Panc1 (cell line): ENCODE data around the gene TIMM29. TPM values are rescaled to one million over a fixed set of nuclear protein-coding genes. Genes with fewer than 3 reads are reported as not detected.

Experiments
- ATAC-seq: fragments of 200-7000 bp; cut with Tn5 transposase; 2 replicates; pipeline ENCODE4 v1.9.1; 2020; ENCODE audit warnings: mild to moderate bottlenecking, moderate library complexity
- BruUV-seq: library from RNA; stranded (reverse); fragments of 400-500 nt; replicated peaks from 2 replicates; lab custom pipeline; 2021; lab: Mats Ljungman, UMichigan
- CTCF ChIA-PET: fragments of 300-600 bp; sonication (Branson Sonifier 250); formaldehyde crosslinking; loops from one replicate; lab custom pipeline; 2022; ENCODE audit warnings: antibody characterized with exemption; lab: Charles Lee
- POLR2A ChIA-PET: fragments of 300-600 bp; sonication (Branson Sonifier 250); formaldehyde crosslinking; loops from one replicate; lab custom pipeline; 2022; ENCODE audit warnings: antibody characterized with exemption; lab: Charles Lee
- DNase-seq: peaks from one replicate; pipeline ENCODE4 v3.0.0-alpha.2; 2010; ENCODE audit warnings: low read depth, low spot score
- H3K27ac ChIP-seq: 2 replicates; pipeline ENCODE4 v1.5.1; 2011; ENCODE audit warnings: mild to moderate bottlenecking, low read length, inconsistent platforms
- H3K27me3 ChIP-seq: fragments of 200-500 bp; sonication (Bioruptor generic); 2 replicates; pipeline ENCODE4 v1.6.0; 2014; ENCODE audit warnings: low read length, inconsistent platforms; ENCODE audit not compliant: control insufficient read depth, insufficient read depth
- H3K36me3 ChIP-seq: fragments of 200-500 bp; sonication (Bioruptor generic); 2 replicates; pipeline ENCODE4 v1.5.1; 2014; ENCODE audit warnings: inconsistent platforms, mild to moderate bottlenecking, low read length, moderate library complexity; ENCODE audit not compliant: control insufficient read depth, insufficient read depth
- H3K4me1 ChIP-seq: 2 replicates; pipeline ENCODE4 v1.5.1; 2011; ENCODE audit warnings: inconsistent platforms, mild to moderate bottlenecking, low read length, moderate library complexity; ENCODE audit not compliant: control insufficient read depth, insufficient read depth
- H3K4me3 ChIP-seq, 2 experiments: 2 replicates each; pipeline ENCODE4 v1.5.1; 2011 to 2012; ENCODE audit warnings: low read depth in 2 of 2, low read length in 2 of 2, mild to moderate bottlenecking in 2 of 2, inconsistent platforms in 1 of 2, moderate library complexity in 1 of 2
- H3K9me3 ChIP-seq: fragments of 200-500 bp; sonication (Bioruptor generic); 2 replicates; pipeline ENCODE4 v1.5.1; 2014; ENCODE audit warnings: low read depth, mild to moderate bottlenecking, inconsistent platforms, low read length, moderate library complexity; ENCODE audit not compliant: control insufficient read depth, insufficient read depth
- CTCF ChIP-seq: fragments of 450-650 bp; IDR thresholded peaks from 2 replicates; pipeline ENCODE4 v1.5.1; 2017; ENCODE audit warnings: mild to moderate bottlenecking
- POLR2AphosphoS5 ChIP-seq: IDR thresholded peaks from 2 replicates; pipeline ENCODE4 v1.6.1; 2012; ENCODE audit warnings: mild to moderate bottlenecking, low read depth, low read length, moderate library complexity
- REST ChIP-seq, 2 experiments: IDR thresholded peaks; 2 replicates each; pipeline ENCODE4 v1.6.1; 2011 to 2012; ENCODE audit warnings: low read depth in 2 of 2, control low read depth in 1 of 2, low read length in 1 of 2, mild to moderate bottlenecking in 1 of 2, moderate library complexity in 1 of 2; ENCODE audit not compliant: insufficient read depth in 1 of 2
- SIN3A ChIP-seq: IDR thresholded peaks from 2 replicates; pipeline ENCODE4 v1.6.1; 2012; ENCODE audit warnings: low read depth, mild to moderate bottlenecking, low read length, moderate library complexity, borderline replicate concordance; ENCODE audit not compliant: insufficient read depth
- TCF7L2 ChIP-seq: IDR thresholded peaks from 2 replicates; pipeline ENCODE4 v1.6.1; 2011; ENCODE audit warnings: mild to moderate bottlenecking, low read depth, low read length, inconsistent platforms
- in situ Hi-C: cut with HindIII; loops from 2 replicates; pipeline ENCODE4 v1.10.0; 2016; ENCODE audit warnings: low sequenced_read_pairs, low pct_unique_long_range_greater_than_20kb
- intact Hi-C: fragments of 100-400 bp; cut with micrococcal nuclease; formaldehyde crosslinking; loops from one replicate; pipeline ENCODE4 v1.10.0; 2022; ENCODE audit not compliant: unreplicated experiment
- total RNA-seq: library from RNA; stranded (reverse); gene quantifications from one replicate; pipeline ENCODE4 v1.2.1, GENCODE V29; 2021; ENCODE audit not compliant: unreplicated experiment

The TIMM29 gene
- total RNA-seq, 1 experiment from 2014 or later: 16.5 TPM

DNA sequence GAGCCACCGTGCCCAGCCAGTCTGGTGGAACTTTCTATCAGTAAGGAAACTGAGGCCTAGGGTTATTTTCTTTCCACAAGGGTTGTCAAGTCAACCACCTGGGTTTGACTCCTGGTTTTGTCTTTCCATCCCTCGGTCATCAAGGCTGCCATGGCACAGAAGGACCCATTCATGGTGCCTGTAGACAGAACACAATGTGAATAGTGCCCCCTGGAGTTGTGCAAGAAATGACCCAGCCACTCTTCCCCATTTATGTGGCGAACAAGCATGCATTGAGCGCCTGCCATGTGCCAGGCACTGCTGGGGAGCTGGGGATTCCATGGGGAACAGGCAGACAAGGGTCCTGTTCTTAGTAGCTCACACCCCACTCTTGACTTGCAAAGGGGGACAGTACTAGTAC, 36.3 kb downstream of the TIMM29 start:
- ChIA-PET CTCF (no interaction called here), POLR2A (interaction anchor here (0.5 kb wide), 1 partner anchor 9 kb away, joined by 6 read pairs; no protein-coding TSS in a partner anchor)
- Histone ChIP-seq H3K9me3 (no peaks in the 10 kb centered on the region), H3K36me3 (peaks cover 3% of the 10 kb centered on the region; the same call in 1 of the 2 replicates), H3K4me3 (no peak overlapping the region), H3K4me1 (peaks cover 20% of the 10 kb centered on the region), H3K27ac (no peak overlapping the region), H3K27me3 (no peaks in the 10 kb centered on the region)
- DNase-seq (no peak), ATAC-seq (no peak)
- TF ChIP-seq CTCF (no peak), POLR2AphosphoS5 (no peak), TCF7L2 (no peak), REST (IDR thresholded peaks at IDR 0.05; ENCODE audit: insufficient read depth in 1 of 2, low read depth in 2 of 2, low read length in 1 of 2) (no peak), SIN3A (no peak)
- intact Hi-C loops (no loop called here), in situ Hi-C loops (no loop called here)
- no TSS peak for BruUV-seq

DNA sequence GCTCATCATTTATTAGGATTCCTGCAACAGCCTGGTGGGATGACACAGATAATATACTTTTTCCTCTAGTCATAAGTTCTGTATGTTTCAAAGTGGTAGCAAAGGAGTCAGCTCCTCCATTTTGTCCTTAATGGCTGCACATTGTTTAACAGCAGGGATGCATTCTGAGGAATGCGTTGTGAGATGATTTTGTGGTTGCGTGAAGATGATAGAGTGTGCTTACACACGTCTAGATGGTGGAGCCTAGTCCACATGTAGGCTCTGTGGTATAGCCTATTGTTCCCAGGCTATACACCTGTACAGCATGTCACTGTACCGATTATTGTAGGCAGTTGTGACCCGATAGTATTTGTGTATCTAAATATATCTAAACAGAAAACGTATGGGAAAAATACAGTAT, 36.8 kb downstream of the TIMM29 start:
- intact Hi-C loops (no loop called here), in situ Hi-C loops (no loop called here)
- ChIA-PET POLR2A (no interaction called here), CTCF (no interaction called here)
- DNase-seq: no peak
- peaks cover 20% of the 10 kb centered on the region for H3K4me1 ChIP-seq
- H3K27ac ChIP-seq: no peak overlapping the region
- no peaks in the 10 kb centered on the region for H3K27me3 ChIP-seq
- TF ChIP-seq TCF7L2 (no peak), CTCF (no peak), SIN3A (no peak)
- no peak overlapping the region for H3K4me3 ChIP-seq
- no peaks in the 10 kb centered on the region for H3K9me3 ChIP-seq
- no peak for ATAC-seq
- H3K36me3 ChIP-seq: peaks cover 2% of the 10 kb centered on the region; the same call in 1 of the 2 replicates
- BruUV-seq: no TSS peak
